Measurements from ENCODE around the gene ZNF688. TPM values are rescaled to one million over a fixed set of nuclear protein-coding genes. Genes with fewer than 3 reads are reported as not detected.

ZNF688 gene
- polyA plus RNA-seq, 2 of the 4 experiments (the other 2 are of a cell fraction) = 4.6 to 6.7 TPM

DNA sequence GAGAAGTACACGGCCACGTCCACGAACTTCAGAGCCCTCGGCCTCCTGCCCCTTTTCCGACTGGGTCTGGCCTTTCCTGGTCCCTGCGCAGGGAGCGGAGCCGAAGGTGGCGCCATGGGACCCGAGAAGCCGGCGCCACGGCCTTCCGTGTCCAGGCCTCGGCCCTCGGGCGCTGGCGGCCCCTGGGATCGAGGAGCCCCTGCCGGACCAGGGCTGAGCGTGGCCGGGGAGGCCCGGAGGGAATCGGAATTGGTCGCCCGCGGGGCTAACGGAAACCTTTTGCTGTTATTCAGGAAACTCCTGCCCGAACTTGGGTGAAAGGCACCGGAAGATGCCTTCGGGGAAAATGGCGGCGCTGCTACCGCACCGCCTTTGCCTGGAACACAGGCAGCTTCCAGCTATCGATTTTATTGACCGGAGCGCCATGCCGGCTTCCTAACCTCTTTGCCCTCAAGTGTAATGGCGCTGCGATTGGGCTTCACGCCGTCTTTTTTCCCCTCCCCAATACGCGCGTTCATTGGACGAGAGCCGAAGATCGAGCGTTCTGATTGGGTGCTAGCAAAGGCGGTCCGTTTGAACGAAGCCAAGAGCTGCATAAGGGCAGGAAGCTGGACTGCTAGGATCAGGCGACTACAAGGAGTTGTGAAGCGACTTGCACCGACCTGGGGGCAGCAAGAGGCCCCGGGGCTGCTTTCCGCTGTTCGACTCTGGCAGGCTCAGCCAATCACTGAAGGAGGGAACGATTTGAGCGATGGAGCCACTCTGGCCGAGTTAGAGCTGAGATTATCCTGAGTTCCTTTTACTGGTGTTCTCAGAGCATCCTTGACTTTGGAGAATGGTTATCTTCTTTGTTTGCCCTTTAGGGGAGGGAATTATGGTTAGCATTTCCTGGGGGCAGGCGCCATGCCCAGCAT lies 38.7 kb upstream of the ZNF688 start, which contains the start of gene ZNF689:
ZNF689 (minus strand) TSS at position 464 of the 914 bp plus-strand sequence; CDS start at position 116, 348 bp downstream.
- Histone ChIP-seq H3K4me1 (peaks cover 10% of the 10 kb centered on the region; the same call in 1 of the 3 replicates), H3K4me2 (peak within 1 kb of the TSS; percentile 83), H3K4me3 (peak within 1 kb of the TSS; percentile 92), H3K27ac (peak within 1 kb of the TSS; percentile 92 to 96), H3K9me3 (no peaks in the 10 kb centered on the region)
- TF ChIP-seq, protein P1, sequence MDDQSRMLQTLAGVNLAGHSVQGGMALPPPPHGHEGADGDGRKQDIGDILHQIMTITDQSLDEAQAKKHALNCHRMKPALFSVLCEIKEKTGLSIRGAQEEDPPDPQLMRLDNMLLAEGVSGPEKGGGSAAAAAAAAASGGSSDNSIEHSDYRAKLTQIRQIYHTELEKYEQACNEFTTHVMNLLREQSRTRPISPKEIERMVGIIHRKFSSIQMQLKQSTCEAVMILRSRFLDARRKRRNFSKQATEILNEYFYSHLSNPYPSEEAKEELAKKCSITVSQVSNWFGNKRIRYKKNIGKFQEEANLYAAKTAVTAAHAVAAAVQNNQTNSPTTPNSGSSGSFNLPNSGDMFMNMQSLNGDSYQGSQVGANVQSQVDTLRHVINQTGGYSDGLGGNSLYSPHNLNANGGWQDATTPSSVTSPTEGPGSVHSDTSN (IDR thresholded peaks at IDR 0.05) = peak; percentile 62; the same call in 1 of the 2 replicates
- TF ChIP-seq, protein P2, sequence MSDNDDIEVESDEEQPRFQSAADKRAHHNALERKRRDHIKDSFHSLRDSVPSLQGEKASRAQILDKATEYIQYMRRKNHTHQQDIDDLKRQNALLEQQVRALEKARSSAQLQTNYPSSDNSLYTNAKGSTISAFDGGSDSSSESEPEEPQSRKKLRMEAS (IDR thresholded peaks at IDR 0.05) = peak; percentile 57
- TF ChIP-seq, protein P3, sequence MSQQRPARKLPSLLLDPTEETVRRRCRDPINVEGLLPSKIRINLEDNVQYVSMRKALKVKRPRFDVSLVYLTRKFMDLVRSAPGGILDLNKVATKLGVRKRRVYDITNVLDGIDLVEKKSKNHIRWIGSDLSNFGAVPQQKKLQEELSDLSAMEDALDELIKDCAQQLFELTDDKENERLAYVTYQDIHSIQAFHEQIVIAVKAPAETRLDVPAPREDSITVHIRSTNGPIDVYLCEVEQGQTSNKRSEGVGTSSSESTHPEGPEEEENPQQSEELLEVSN (IDR thresholded peaks at IDR 0.05; ENCODE audit: borderline replicate concordance, low read depth) = peak; percentile 18; the same call in 1 of the 2 replicates
- peak; percentile 66 for TF ChIP-seq CHD2 (IDR thresholded peaks at IDR 0.05; ENCODE audit: low read length, partially characterized antibody)
- TF ChIP-seq PHF8 (IDR thresholded peaks at IDR 0.05; ENCODE audit: borderline replicate concordance, low read depth) = peak; percentile 94; the same call in 1 of the 2 replicates
- no peak for TF ChIP-seq RFX5 (IDR thresholded peaks at IDR 0.05)
- TF ChIP-seq, protein P4, sequence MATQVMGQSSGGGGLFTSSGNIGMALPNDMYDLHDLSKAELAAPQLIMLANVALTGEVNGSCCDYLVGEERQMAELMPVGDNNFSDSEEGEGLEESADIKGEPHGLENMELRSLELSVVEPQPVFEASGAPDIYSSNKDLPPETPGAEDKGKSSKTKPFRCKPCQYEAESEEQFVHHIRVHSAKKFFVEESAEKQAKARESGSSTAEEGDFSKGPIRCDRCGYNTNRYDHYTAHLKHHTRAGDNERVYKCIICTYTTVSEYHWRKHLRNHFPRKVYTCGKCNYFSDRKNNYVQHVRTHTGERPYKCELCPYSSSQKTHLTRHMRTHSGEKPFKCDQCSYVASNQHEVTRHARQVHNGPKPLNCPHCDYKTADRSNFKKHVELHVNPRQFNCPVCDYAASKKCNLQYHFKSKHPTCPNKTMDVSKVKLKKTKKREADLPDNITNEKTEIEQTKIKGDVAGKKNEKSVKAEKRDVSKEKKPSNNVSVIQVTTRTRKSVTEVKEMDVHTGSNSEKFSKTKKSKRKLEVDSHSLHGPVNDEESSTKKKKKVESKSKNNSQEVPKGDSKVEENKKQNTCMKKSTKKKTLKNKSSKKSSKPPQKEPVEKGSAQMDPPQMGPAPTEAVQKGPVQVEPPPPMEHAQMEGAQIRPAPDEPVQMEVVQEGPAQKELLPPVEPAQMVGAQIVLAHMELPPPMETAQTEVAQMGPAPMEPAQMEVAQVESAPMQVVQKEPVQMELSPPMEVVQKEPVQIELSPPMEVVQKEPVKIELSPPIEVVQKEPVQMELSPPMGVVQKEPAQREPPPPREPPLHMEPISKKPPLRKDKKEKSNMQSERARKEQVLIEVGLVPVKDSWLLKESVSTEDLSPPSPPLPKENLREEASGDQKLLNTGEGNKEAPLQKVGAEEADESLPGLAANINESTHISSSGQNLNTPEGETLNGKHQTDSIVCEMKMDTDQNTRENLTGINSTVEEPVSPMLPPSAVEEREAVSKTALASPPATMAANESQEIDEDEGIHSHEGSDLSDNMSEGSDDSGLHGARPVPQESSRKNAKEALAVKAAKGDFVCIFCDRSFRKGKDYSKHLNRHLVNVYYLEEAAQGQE (IDR thresholded peaks at IDR 0.05) = no peak
- TF ChIP-seq KDM5A (IDR thresholded peaks at IDR 0.05) = peak; percentile 37; the same call in 1 of the 2 replicates
- TF ChIP-seq ZFP36 (IDR thresholded peaks at IDR 0.05; ENCODE audit: borderline replicate concordance, partially characterized antibody) = no peak
- TF ChIP-seq, protein P5, sequence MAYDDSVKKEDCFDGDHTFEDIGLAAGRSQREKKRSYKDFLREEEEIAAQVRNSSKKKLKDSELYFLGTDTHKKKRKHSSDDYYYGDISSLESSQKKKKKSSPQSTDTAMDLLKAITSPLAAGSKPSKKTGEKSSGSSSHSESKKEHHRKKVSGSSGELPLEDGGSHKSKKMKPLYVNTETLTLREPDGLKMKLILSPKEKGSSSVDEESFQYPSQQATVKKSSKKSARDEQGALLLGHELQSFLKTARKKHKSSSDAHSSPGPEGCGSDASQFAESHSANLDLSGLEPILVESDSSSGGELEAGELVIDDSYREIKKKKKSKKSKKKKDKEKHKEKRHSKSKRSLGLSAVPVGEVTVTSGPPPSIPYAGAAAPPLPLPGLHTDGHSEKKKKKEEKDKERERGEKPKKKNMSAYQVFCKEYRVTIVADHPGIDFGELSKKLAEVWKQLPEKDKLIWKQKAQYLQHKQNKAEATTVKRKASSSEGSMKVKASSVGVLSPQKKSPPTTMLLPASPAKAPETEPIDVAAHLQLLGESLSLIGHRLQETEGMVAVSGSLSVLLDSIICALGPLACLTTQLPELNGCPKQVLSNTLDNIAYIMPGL (CRISPR knock-in tag; IDR thresholded peaks at IDR 0.05; ENCODE audit: borderline replicate concordance) = peak; percentile 38; the same call in 1 of the 2 replicates
- peak; percentile 68 to 93 for TF ChIP-seq JUN (IDR thresholded peaks at IDR 0.05)
- TF ChIP-seq POLR2A (IDR thresholded peaks at IDR 0.05; ENCODE audit: low read length) = 0 out of 2 replicates have a peak, but pooled peaks have one; percentile 23
- no peak for TF ChIP-seq FOSL2 (IDR thresholded peaks at IDR 0.05)
- TF ChIP-seq FOSL2 (CRISPR knock-in tag; IDR thresholded peaks at IDR 0.05) = no peak
- POLR2A ChIA-PET = interaction anchor here (0.7 to 1.6 kb wide), 12 partner anchors 8 to 192 kb away, joined by 3 to 10 read pairs (median 4); partner anchors contain the start of genes DCTPP1, FBRS, SEPHS2 and ZNF688
- DNase-seq (ENCODE audit: low read depth in 1 of 2, low spot score in 1 of 2) (peak; percentile 98), ATAC-seq (peak; percentile 95), FAIRE-seq (no peak)
- CTCF ChIA-PET = interaction anchor here (0.8 to 10.1 kb wide), 4 partner anchors 10 to 180 kb away, joined by 3 to 120 read pairs (median 6); partner anchors contain the start of gene DCTPP1
- 2% methylated on average over 33 of the region's 63 CpGs for WGBS (ENCODE audit: missing lambda C conversion rate)
